ENCODE data around the gene RNASE12.
A peak's percentile ranks its signal among the peaks of the same experiment; 100 is the strongest.
"Not testable (repeated sequence)": the region's sequence is repeated elsewhere in the genome, so short reads cannot be mapped to it uniquely, and the experiment has no call there.

RNASE12 gene

GRCh38 chr14:20623798-20624197 lies 32.6 kb upstream of the RNASE12 start:
- Histone ChIP-seq H2BK120ac (ENCODE audit: low read depth, low read length) (no peak overlapping the region), H3K4me1 (ENCODE audit: control insufficient read depth, low read depth, low read length) (peaks cover 12% of the 10 kb centered on the region), H3K56ac (ENCODE audit: low read length) (no peak overlapping the region), H3K9ac (ENCODE audit: low read length) (no peak overlapping the region), H3K4me3 (ENCODE audit: low read length) (no peak overlapping the region), H3K79me1 (ENCODE audit: low read length) (no peaks in the 10 kb centered on the region), H4K5ac (ENCODE audit: low read length) (no peak overlapping the region), H3K23ac (ENCODE audit: low read length) (no peak overlapping the region), H3K18ac (ENCODE audit: low read length) (no peak overlapping the region), H3K79me2 (ENCODE audit: control insufficient read depth, insufficient read depth, low read length) (no peaks in the 10 kb centered on the region), H3K4me2 (ENCODE audit: low read length) (no peak overlapping the region), H3K36me3 (ENCODE audit: control insufficient read depth, insufficient read depth, low read length) (no peaks in the 10 kb centered on the region), H4K8ac (ENCODE audit: low read depth, low read length) (no peak overlapping the region), H3K27ac (ENCODE audit: low read depth, low read length) (no peak overlapping the region), H2AK5ac (ENCODE audit: low read length) (no peak overlapping the region), H3K27me3 (ENCODE audit: insufficient read depth, low read length, poor library complexity) (no peaks in the 10 kb centered on the region), H2BK5ac (ENCODE audit: low read length) (no peak overlapping the region), H3K4ac (ENCODE audit: low read depth, low read length) (no peak overlapping the region), H2BK15ac (replicated peaks; ENCODE audit: low read depth) (no peak overlapping the region)
- no peak for DNase-seq
- no CpG with 5 or more reads among the region's 15 CpGs for WGBS (ENCODE audit: extremely low coverage, insufficient coverage, low lambda C conversion rate)

GRCh38 chr14:20622816-20623291 lies 31.7 kb upstream of the RNASE12 start:
- H3K4me1 ChIP-seq (ENCODE audit: control insufficient read depth, low read depth, low read length) = peaks cover 9% of the 10 kb centered on the region
- DNase-seq = no peak
- H3K56ac ChIP-seq (ENCODE audit: low read length) = peak overlapping the region; percentile 77
- H3K4ac ChIP-seq (ENCODE audit: low read depth, low read length) = no peak overlapping the region
- H2BK120ac ChIP-seq (ENCODE audit: low read depth, low read length) = peak overlapping the region; percentile 30
- H3K18ac ChIP-seq (ENCODE audit: low read length) = no peak overlapping the region
- no peak overlapping the region for H3K23ac ChIP-seq (ENCODE audit: low read length)
- H3K4me3 ChIP-seq (ENCODE audit: low read length) = no peak overlapping the region
- H3K36me3 ChIP-seq (ENCODE audit: control insufficient read depth, insufficient read depth, low read length) = no peaks in the 10 kb centered on the region
- peak overlapping the region; percentile 3 for H3K9ac ChIP-seq (ENCODE audit: low read length)
- no peak overlapping the region for H4K5ac ChIP-seq (ENCODE audit: low read length)
- no peaks in the 10 kb centered on the region for H3K79me1 ChIP-seq (ENCODE audit: low read length)
- no peak overlapping the region for H2BK5ac ChIP-seq (ENCODE audit: low read length)
- H3K27me3 ChIP-seq (ENCODE audit: insufficient read depth, low read length, poor library complexity) = no peaks in the 10 kb centered on the region
- H3K27ac ChIP-seq (ENCODE audit: low read depth, low read length) = no peak overlapping the region
- no CpG with 5 or more reads among the region's 29 CpGs for WGBS (ENCODE audit: extremely low coverage, insufficient coverage, low lambda C conversion rate)
- H3K79me2 ChIP-seq (ENCODE audit: control insufficient read depth, insufficient read depth, low read length) = no peaks in the 10 kb centered on the region
- no peak overlapping the region for H2BK15ac ChIP-seq (replicated peaks; ENCODE audit: low read depth)
- no peak overlapping the region for H3K4me2 ChIP-seq (ENCODE audit: low read length)
- H2AK5ac ChIP-seq (ENCODE audit: low read length) = no peak overlapping the region
- H4K8ac ChIP-seq (ENCODE audit: low read depth, low read length) = no peak overlapping the region

DNA sequence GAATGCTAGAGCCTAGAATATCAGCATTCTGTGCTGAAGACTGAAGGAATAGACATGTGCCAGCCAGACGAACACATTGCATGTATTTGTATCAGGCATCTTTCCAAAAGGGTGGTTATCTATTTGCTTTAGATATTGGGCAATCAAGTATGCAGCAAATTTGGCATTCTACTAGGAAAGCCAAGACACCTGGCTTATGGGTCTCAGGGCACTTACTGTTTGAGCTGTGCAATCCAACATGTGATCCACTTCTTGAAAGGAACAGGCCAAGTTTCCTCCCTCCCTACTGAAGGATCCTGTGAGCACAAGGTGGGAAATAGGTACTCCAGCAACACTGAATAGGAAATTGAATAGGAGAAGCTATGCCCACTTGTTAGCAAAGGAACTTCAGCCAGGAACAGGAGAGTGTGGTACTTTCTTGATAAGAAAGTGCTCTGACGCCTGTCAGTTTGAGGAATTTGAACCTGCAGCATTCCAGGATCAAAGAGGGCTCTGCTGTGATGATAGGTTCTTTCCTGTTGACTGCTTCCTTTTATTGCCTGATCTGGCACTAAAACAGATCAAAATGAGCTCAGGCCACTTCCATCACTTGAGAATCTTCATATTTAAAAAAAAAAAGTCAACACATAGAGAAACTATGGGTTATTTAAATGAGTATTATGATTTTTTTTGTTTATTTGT lies 29.8 kb upstream of the RNASE12 start:
- Histone ChIP-seq H2AK5ac (ENCODE audit: low read length) (no peak overlapping the region), H2BK120ac (ENCODE audit: low read depth, low read length) (no peak overlapping the region), H3K4me2 (ENCODE audit: low read length) (no peak overlapping the region), H3K18ac (ENCODE audit: low read length) (no peak overlapping the region), H3K4ac (ENCODE audit: low read depth, low read length) (no peak overlapping the region), H3K36me3 (ENCODE audit: control insufficient read depth, insufficient read depth, low read length) (no peaks in the 10 kb centered on the region), H3K4me3 (ENCODE audit: low read length) (no peak overlapping the region), H2BK5ac (ENCODE audit: low read length) (no peak overlapping the region), H4K8ac (ENCODE audit: low read depth, low read length) (no peak overlapping the region), H4K5ac (ENCODE audit: low read length) (no peak overlapping the region), H3K79me2 (ENCODE audit: control insufficient read depth, insufficient read depth, low read length) (no peaks in the 10 kb centered on the region), H2BK15ac (replicated peaks; ENCODE audit: low read depth) (no peak overlapping the region), H3K27ac (ENCODE audit: low read depth, low read length) (no peak overlapping the region), H3K9ac (ENCODE audit: low read length) (no peak overlapping the region), H3K27me3 (ENCODE audit: insufficient read depth, low read length, poor library complexity) (no peaks in the 10 kb centered on the region), H3K4me1 (ENCODE audit: control insufficient read depth, low read depth, low read length) (no peaks in the 10 kb centered on the region), H3K23ac (ENCODE audit: low read length) (no peak overlapping the region), H3K56ac (ENCODE audit: low read length) (no peak overlapping the region), H3K79me1 (ENCODE audit: low read length) (no peaks in the 10 kb centered on the region)
- no CpG with 5 or more reads among the region's 2 CpGs for WGBS (ENCODE audit: extremely low coverage, insufficient coverage, low lambda C conversion rate)
- no peak for DNase-seq

- H4K5ac ChIP-seq (ENCODE audit: low read length); H3K4ac ChIP-seq (ENCODE audit: low read depth, low read length); H2BK15ac ChIP-seq (replicated peaks; ENCODE audit: low read depth); H3K79me1 ChIP-seq (ENCODE audit: low read length); H3K4me2 ChIP-seq (ENCODE audit: low read length); H2BK120ac ChIP-seq (ENCODE audit: low read depth, low read length); H3K18ac ChIP-seq (ENCODE audit: low read length); H3K23ac ChIP-seq (ENCODE audit: low read length); H2BK5ac ChIP-seq (ENCODE audit: low read length); H3K9ac ChIP-seq (ENCODE audit: low read length); H2AK5ac ChIP-seq (ENCODE audit: low read length); H3K79me2 ChIP-seq (ENCODE audit: control insufficient read depth, insufficient read depth, low read length); H3K4me1 ChIP-seq (ENCODE audit: control insufficient read depth, low read depth, low read length); H3K56ac ChIP-seq (ENCODE audit: low read length); H3K4me3 ChIP-seq (ENCODE audit: low read length); H3K27me3 ChIP-seq (ENCODE audit: insufficient read depth, low read length, poor library complexity); H4K8ac ChIP-seq (ENCODE audit: low read depth, low read length); H3K27ac ChIP-seq (ENCODE audit: low read depth, low read length); DNase-seq; H3K36me3 ChIP-seq (ENCODE audit: control insufficient read depth, insufficient read depth, low read length): not testable (repeated sequence)
- WGBS (ENCODE audit: extremely low coverage, insufficient coverage, low lambda C conversion rate) = no CpG with 5 or more reads among the region's 6 CpGs
These were observed 28.5 kb upstream of the RNASE12 start for GRCh38 chr14:20619688-20620087.

GRCh38 chr14:20618271-20618749 lies 27.1 kb upstream of the RNASE12 start:
- no peak overlapping the region for H4K8ac ChIP-seq (ENCODE audit: low read depth, low read length)
- H3K4me1 ChIP-seq (ENCODE audit: control insufficient read depth, low read depth, low read length) = no peaks in the 10 kb centered on the region
- no peaks in the 10 kb centered on the region for H3K79me2 ChIP-seq (ENCODE audit: control insufficient read depth, insufficient read depth, low read length)
- H3K4ac ChIP-seq (ENCODE audit: low read depth, low read length) = no peak overlapping the region
- no peak overlapping the region for H3K18ac ChIP-seq (ENCODE audit: low read length)
- no peak overlapping the region for H3K27ac ChIP-seq (ENCODE audit: low read depth, low read length)
- H2BK5ac ChIP-seq (ENCODE audit: low read length) = no peak overlapping the region
- no peak overlapping the region for H2AK5ac ChIP-seq (ENCODE audit: low read length)
- WGBS (ENCODE audit: extremely low coverage, insufficient coverage, low lambda C conversion rate) = no CpG with 5 or more reads among the region's 4 CpGs
- H3K56ac ChIP-seq (ENCODE audit: low read length) = no peak overlapping the region
- H2BK120ac ChIP-seq (ENCODE audit: low read depth, low read length) = no peak overlapping the region
- no peak overlapping the region for H2BK15ac ChIP-seq (replicated peaks; ENCODE audit: low read depth)
- H3K9ac ChIP-seq (ENCODE audit: low read length) = no peak overlapping the region
- H3K27me3 ChIP-seq (ENCODE audit: insufficient read depth, low read length, poor library complexity) = no peaks in the 10 kb centered on the region
- no peak overlapping the region for H3K4me3 ChIP-seq (ENCODE audit: low read length)
- H3K4me2 ChIP-seq (ENCODE audit: low read length) = no peak overlapping the region
- no peaks in the 10 kb centered on the region for H3K79me1 ChIP-seq (ENCODE audit: low read length)
- H4K5ac ChIP-seq (ENCODE audit: low read length) = no peak overlapping the region
- no peak overlapping the region for H3K23ac ChIP-seq (ENCODE audit: low read length)
- no peak for DNase-seq
- no peaks in the 10 kb centered on the region for H3K36me3 ChIP-seq (ENCODE audit: control insufficient read depth, insufficient read depth, low read length)
